Stomach (tissue), 9 donors: ENCODE measurements around the gene CHPF. TPM values are rescaled to one million over a fixed set of nuclear protein-coding genes. Genes with fewer than 3 reads are reported as not detected.

Source experiments
- DNase-seq, 2 donors: peaks; one replicate each; pipeline versions ENCODE4 v3.0.0 to v3.0.0-alpha.2; 2013 to 2019
- H3K27ac ChIP-seq, 5 donors: fragments of 200-600 bp in 4 of 5; sonication (generic) in 4 of 5; one replicate each; pipeline ENCODE4 v1.5.1; 2013 to 2019; ENCODE audit warnings: mild to moderate bottlenecking in 1 of 5, moderate library complexity in 1 of 5
- H3K27me3 ChIP-seq, 3 donors: fragments of 200-600 bp; sonication (generic); one replicate each; pipeline ENCODE4 v1.5.1; 2017 to 2019; ENCODE audit warnings: mixed run types in 1 of 3
- H3K36me3 ChIP-seq, 4 donors: fragments of 200-600 bp; sonication (generic); 1 replicate in 3 of 4; 2 replicates in 1 of 4; pipeline ENCODE4 v1.5.1; 2016 to 2019
- H3K4me1 ChIP-seq, 4 donors: fragments of 200-600 bp; sonication (generic); one replicate each; pipeline ENCODE4 v1.5.1; 2016 to 2019
- H3K4me3 ChIP-seq, 4 donors: fragments of 200-600 bp; sonication (generic) in 3 of 4; one replicate each; pipeline ENCODE4 v1.5.1; 2016 to 2019; ENCODE audit warnings: mild to moderate bottlenecking in 1 of 4
- H3K9me3 ChIP-seq, 4 donors: fragments of 200-600 bp; sonication (generic); one replicate each; pipeline ENCODE4 v1.5.1; 2016 to 2019
- CTCF ChIP-seq, 7 experiments: fragments of 450-650 bp in 4 of 7; fragments of 200-600 bp in 3 of 7; sonication (generic) in 3 of 7; IDR thresholded peaks; one replicate each; pipeline ENCODE4 v1.5.1; 2016 to 2019; ENCODE audit warnings: antibody characterized with exemption in 7 of 7, control low read depth in 2 of 7, mild to moderate bottlenecking in 1 of 7
- EP300 ChIP-seq: sonication (generic); formaldehyde crosslinking; IDR thresholded peaks from one replicate; pipeline ENCODE4 v1.6.1; 2017; ENCODE audit warnings: antibody characterized with exemption
- POLR2A ChIP-seq, 4 donors: fragments of 450-650 bp; IDR thresholded peaks; one replicate each; pipeline ENCODE4 v1.6.1; 2016; ENCODE audit warnings: antibody characterized with exemption in 4 of 4, control low read depth in 2 of 4, mild to moderate bottlenecking in 1 of 4, moderate library complexity in 1 of 4
- POLR2AphosphoS5 ChIP-seq, 3 donors: sonication (generic); formaldehyde crosslinking; IDR thresholded peaks; one replicate each; pipeline ENCODE4 v1.6.1; 2016; ENCODE audit warnings: antibody characterized with exemption in 3 of 3
- WGBS, 5 donors: extraction: QIAGEN DNeasy Blood & Tissue Kit in 3 of 5; methylation state at CpG; one replicate each; pipeline versions ENCODE4 v1.1.5 to v1.1.7; 2013 to 2018; 5-methylcytosine and 5-hydroxymethylcytosine counted together
- intact Hi-C: fragments of 100-400 bp; cut with DNase I; formaldehyde crosslinking; loops from one replicate; pipeline ENCODE4 v1.15.1; 2023; ENCODE audit warnings: low total_unique reads
- polyA plus RNA-seq, 3 donors: library from polyadenylated mRNA; stranded (reverse); fragments of 200-250 nt; gene quantifications; one replicate each; pipeline ENCODE4 v1.2.3, GENCODE V29; 2013
- total RNA-seq, 5 donors: library from RNA; depleted of rRNA; stranded (reverse); fragments of >200 nt; gene quantifications; one replicate each; pipeline versions ENCODE4 v1.1.0 to v1.2.3, GENCODE V29; 2014 to 2016
- donor health status: healthy with polysubstance abuse.
- donor health status: Bipolar disorder and iron deficiency.
- donor health status: healthy.

CHPF gene
- total and polyA plus RNA-seq, 8 donors = 10.8 to 119 (median 45.7) TPM

- Histone ChIP-seq H3K36me3 (peaks cover 0 to 12% (median 2%) of the 10 kb centered on the region in 4 donors), H3K4me3 (no peak overlapping the region), H3K27me3 (peaks cover 0 to 46% (median 27%) of the 10 kb centered on the region in 3 donors), H3K4me1 (peaks cover 24 to 37% (median 33%) of the 10 kb centered on the region in 4 donors), H3K9me3 (no peaks in the 10 kb centered on the region), H3K27ac (no peak overlapping the region)
- WGBS, 5 donors = 92 to 98% (median 95%) methylated on average over 15 to 18 of the region's 18 CpGs
- intact Hi-C loops = no loop called here
- DNase-seq = no peak
- TF ChIP-seq EP300 (no peak), POLR2A (IDR thresholded peaks at IDR 0.05) (no peak), CTCF (IDR thresholded peaks at IDR 0.05) (no peak), POLR2AphosphoS5 (IDR thresholded peaks at IDR 0.05) (no peak)
These were observed 5.4 kb upstream of the CHPF start for GRCh38 chr2:219548990-219549389.

GRCh38 chr2:219547621-219548020 lies 4.0 kb upstream of the CHPF start:
- Histone ChIP-seq H3K4me1 (peaks cover 21 to 37% (median 32%) of the 10 kb centered on the region in 4 donors), H3K27ac (no peak overlapping the region), H3K4me3 (no peak overlapping the region), H3K9me3 (no peaks in the 10 kb centered on the region), H3K27me3 (peaks cover 0 to 41% (median 19%) of the 10 kb centered on the region in 3 donors), H3K36me3 (peaks cover 0 to 12% (median 2%) of the 10 kb centered on the region in 4 donors)
- TF ChIP-seq EP300 (no peak), POLR2A (IDR thresholded peaks at IDR 0.05) (no peak), CTCF (IDR thresholded peaks at IDR 0.05) (no peak), POLR2AphosphoS5 (IDR thresholded peaks at IDR 0.05) (no peak)
- 91 to 97% (median 96%) methylated on average over 16 to 26 of the region's 26 CpGs for WGBS, 5 donors
- no peak for DNase-seq
- intact Hi-C loops = no loop called here

DNA sequence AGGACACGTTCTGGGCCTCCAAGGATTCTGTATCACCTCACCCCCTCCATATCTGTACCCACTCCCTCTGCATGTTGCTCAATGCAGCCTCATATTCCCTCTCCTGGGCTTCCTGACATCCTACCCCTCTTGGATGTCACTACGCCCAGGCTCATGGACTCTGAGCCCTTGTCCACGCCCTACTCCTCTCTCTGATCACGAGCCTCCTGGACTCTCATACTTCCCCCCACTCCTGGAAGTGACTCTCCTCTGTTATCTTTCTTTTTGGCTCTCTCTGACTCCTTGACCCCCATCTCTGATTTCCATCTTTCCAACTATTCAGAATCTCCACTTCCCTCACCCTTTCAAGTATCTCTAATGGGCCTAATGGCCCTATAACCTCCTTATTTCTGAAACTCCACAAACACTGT lies 2.3 kb upstream of the CHPF start:
- no peak for DNase-seq
- H3K9me3 ChIP-seq = no peaks in the 10 kb centered on the region
- whole genome bisulfite sequencing, 5 donors = 66 to 74% (median 68%) methylated on average over 4 of the region's 4 CpGs
- peaks cover 3 to 18% (median 7%) of the 10 kb centered on the region in 4 donors for H3K36me3 ChIP-seq
- TF ChIP-seq POLR2A (IDR thresholded peaks at IDR 0.05) = no peak
- TF ChIP-seq EP300 = no peak
- no peak for TF ChIP-seq CTCF (IDR thresholded peaks at IDR 0.05)
- no peak for TF ChIP-seq POLR2AphosphoS5 (IDR thresholded peaks at IDR 0.05)
- no peak overlapping the region for H3K4me3 ChIP-seq
- peaks cover 0 to 34% (median 5%) of the 10 kb centered on the region in 3 donors for H3K27me3 ChIP-seq
- intact Hi-C loops = no loop called here
- H3K27ac ChIP-seq = no peak overlapping the region
- H3K4me1 ChIP-seq = peaks cover 26 to 37% (median 33%) of the 10 kb centered on the region in 4 donors

GRCh38 chr2:219545295-219545942 lies 1.8 kb upstream of the CHPF start:
- H3K27ac ChIP-seq = no peak overlapping the region
- no peaks in the 10 kb centered on the region for H3K9me3 ChIP-seq
- TF ChIP-seq CTCF (IDR thresholded peaks at IDR 0.05) (no peak), EP300 (no peak), POLR2A (IDR thresholded peaks at IDR 0.05) (no peak), POLR2AphosphoS5 (IDR thresholded peaks at IDR 0.05) (no peak)
- intact Hi-C loops = no loop called here
- no peak overlapping the region for H3K4me3 ChIP-seq
- 81 to 98% (median 95%) methylated on average over 3 of the region's 3 CpGs for WGBS, 5 donors
- DNase-seq = no peak
- H3K27me3 ChIP-seq = peaks cover 0 to 30% (median 0%) of the 10 kb centered on the region in 3 donors
- peaks cover 26 to 36% (median 33%) of the 10 kb centered on the region in 4 donors for H3K4me1 ChIP-seq
- H3K36me3 ChIP-seq = peaks cover 8 to 24% (median 12%) of the 10 kb centered on the region in 4 donors
